H9 (cell line): ENCODE measurements around the gene SNX21. TPM values are rescaled to one million over a fixed set of nuclear protein-coding genes. Genes with fewer than 3 reads are reported as not detected.

Source experiments
- DNase-seq: peaks from one replicate; pipeline ENCODE4 v3.0.0-alpha.2; 2017
- H2AFZ ChIP-seq: one replicate; pipeline ENCODE4 v1.6.1; 2013; ENCODE audit warnings: mild to moderate bottlenecking, low read length, control low read depth, moderate library complexity
- H2AK5ac ChIP-seq: 2 replicates; pipeline ENCODE4 v1.6.1; 2013; ENCODE audit warnings: low read length, control low read depth, mixed read lengths; ENCODE audit not compliant: insufficient read length
- H2BK120ac ChIP-seq: one replicate; pipeline ENCODE4 v1.6.1; 2013; ENCODE audit warnings: low read depth, mild to moderate bottlenecking, low read length, control low read depth, inconsistent platforms; ENCODE audit not compliant: poor library complexity, severe bottlenecking
- H2BK12ac ChIP-seq: 2 replicates; pipeline ENCODE4 v1.6.1; 2013; ENCODE audit warnings: low read length, control low read depth, mixed read lengths, low read depth; ENCODE audit not compliant: insufficient read length
- H2BK15ac ChIP-seq: 2 replicates; pipeline ENCODE4 v1.6.1; 2013; ENCODE audit warnings: low read depth, low read length, control low read depth
- H2BK20ac ChIP-seq: one replicate; pipeline ENCODE4 v1.6.1; 2013; ENCODE audit warnings: low read depth, mild to moderate bottlenecking, low read length, control low read depth, inconsistent platforms; ENCODE audit not compliant: poor library complexity, severe bottlenecking
- H2BK5ac ChIP-seq: 2 replicates; pipeline ENCODE4 v1.6.1; 2013; ENCODE audit warnings: low read length, control low read depth, mixed read lengths; ENCODE audit not compliant: insufficient read length
- H3K14ac ChIP-seq: 2 replicates; pipeline ENCODE4 v1.6.1; 2013; ENCODE audit warnings: low read length, control low read depth; ENCODE audit not compliant: insufficient read depth
- H3K18ac ChIP-seq: 2 replicates; pipeline ENCODE4 v1.6.1; 2013; ENCODE audit warnings: low read depth, mild to moderate bottlenecking, mixed read lengths, low read length, control low read depth; ENCODE audit not compliant: insufficient read length
- H3K23ac ChIP-seq: 2 replicates; pipeline ENCODE4 v1.6.1; 2013; ENCODE audit warnings: low read length, control low read depth, mixed read lengths, low read depth; ENCODE audit not compliant: insufficient read length
- H3K23me2 ChIP-seq: 2 replicates; pipeline ENCODE4 v1.6.1; 2013; ENCODE audit warnings: low read depth, mild to moderate bottlenecking, mixed read lengths, low read length, control low read depth; ENCODE audit not compliant: insufficient read length, poor library complexity, severe bottlenecking
- H3K27ac ChIP-seq: 2 replicates; pipeline ENCODE4 v1.5.1; 2013; ENCODE audit warnings: low read length, control low read depth, mixed read lengths, low read depth; ENCODE audit not compliant: insufficient read length
- H3K27me3 ChIP-seq: 2 replicates; pipeline ENCODE4 v1.6.1; 2013; ENCODE audit warnings: low read length, control low read depth, inconsistent platforms; ENCODE audit not compliant: insufficient read depth
- H3K4ac ChIP-seq: 2 replicates; pipeline ENCODE4 v1.6.1; 2013; ENCODE audit warnings: low read depth, mild to moderate bottlenecking, control low read depth, inconsistent platforms, low read length, moderate library complexity
- H3K4me1 ChIP-seq: 2 replicates; pipeline ENCODE4 v1.6.1; 2013; ENCODE audit warnings: low read length, control low read depth, inconsistent platforms; ENCODE audit not compliant: insufficient read depth
- H3K4me2 ChIP-seq: 2 replicates; pipeline ENCODE4 v1.6.1; 2013; ENCODE audit warnings: low read length, control low read depth, mixed read lengths; ENCODE audit not compliant: insufficient read length, insufficient read depth
- H3K56ac ChIP-seq: 2 replicates; pipeline ENCODE4 v1.6.1; 2013; ENCODE audit warnings: low read depth, mild to moderate bottlenecking, mixed read lengths, low read length, control low read depth; ENCODE audit not compliant: insufficient read length
- H3K79me1 ChIP-seq: 2 replicates; pipeline ENCODE4 v1.6.1; 2013; ENCODE audit warnings: low read depth, mild to moderate bottlenecking, moderate library complexity, low read length, control low read depth, inconsistent platforms; ENCODE audit not compliant: insufficient read depth, poor library complexity, severe bottlenecking
- H3K79me2 ChIP-seq: 2 replicates; pipeline ENCODE4 v1.6.1; 2013; ENCODE audit warnings: low read length, control low read depth, inconsistent platforms; ENCODE audit not compliant: insufficient read depth
- H3K9ac ChIP-seq: 2 replicates; pipeline ENCODE4 v1.6.1; 2013; ENCODE audit warnings: low read length, control low read depth, mixed read lengths; ENCODE audit not compliant: insufficient read length; ENCODE audit errors: extremely low read depth
- H3K9me3 ChIP-seq: one replicate; pipeline ENCODE4 v1.6.1; 2013; ENCODE audit warnings: low read depth, low read length, inconsistent platforms; ENCODE audit not compliant: control insufficient read depth
- H3T11ph ChIP-seq: one replicate; pipeline ENCODE4 v1.6.1; 2013; ENCODE audit warnings: mild to moderate bottlenecking, low read length, control low read depth, inconsistent platforms
- H4K20me1 ChIP-seq: one replicate; pipeline ENCODE4 v1.6.1; 2013; ENCODE audit not compliant: control insufficient read depth, insufficient read length, insufficient read depth
- H4K5ac ChIP-seq: 2 replicates; pipeline ENCODE4 v1.6.1; 2013; ENCODE audit warnings: low read depth, mild to moderate bottlenecking, mixed read lengths, low read length, control low read depth; ENCODE audit not compliant: insufficient read length
- H4K8ac ChIP-seq: replicated peaks from 2 replicates; pipeline ENCODE4 v1.6.1; 2013; ENCODE audit warnings: low read length, control low read depth, mixed read lengths, low read depth; ENCODE audit not compliant: insufficient read length
- H4K91ac ChIP-seq: 2 replicates; pipeline ENCODE4 v1.6.1; 2013; ENCODE audit warnings: low read depth, mild to moderate bottlenecking, moderate library complexity, mixed read lengths, low read length, control low read depth; ENCODE audit not compliant: insufficient read length
- H3K27ac Mint-ChIP-seq, 3 experiments: 2 replicates in 2 of 3; 3 replicates in 1 of 3; pipeline ENCODE4 v1.8.0; 2020 to 2021; ENCODE audit warnings: mixed read lengths in 3 of 3, mild to moderate bottlenecking in 1 of 3, moderate library complexity in 1 of 3
- H3K27me3 Mint-ChIP-seq: 2 replicates; pipeline ENCODE4 v1.8.0; 2021; ENCODE audit warnings: low read depth, mild to moderate bottlenecking, moderate library complexity, mixed read lengths
- H3K36me3 Mint-ChIP-seq, 3 experiments: 2 replicates in 2 of 3; 3 replicates in 1 of 3; pipeline ENCODE4 v1.8.0; 2020 to 2021; ENCODE audit warnings: low read depth in 3 of 3, mixed read lengths in 3 of 3; ENCODE audit not compliant: insufficient read depth in 1 of 3
- H3K4me1 Mint-ChIP-seq, 2 experiments: 2 replicates each; pipeline ENCODE4 v1.8.0; 2020; ENCODE audit warnings: mixed read lengths in 2 of 2
- H3K4me3 Mint-ChIP-seq, 2 experiments: 2 replicates in 1 of 2; 3 replicates in 1 of 2; pipeline ENCODE4 v1.8.0; 2020 to 2021; ENCODE audit warnings: mild to moderate bottlenecking in 2 of 2, mixed read lengths in 2 of 2, moderate library complexity in 1 of 2
- H3K9me3 Mint-ChIP-seq, 2 experiments: 2 replicates in 1 of 2; 3 replicates in 1 of 2; pipeline ENCODE4 v1.8.0; 2020; ENCODE audit warnings: mild to moderate bottlenecking in 2 of 2, mixed read lengths in 2 of 2, moderate library complexity in 1 of 2
- CTCF ChIP-seq: fragments of 200-600 bp; sonication (generic); conservative IDR thresholded peaks from 3 replicates; pipeline ENCODE4 v1.8.0; 2021; ENCODE audit warnings: antibody characterized with exemption, mild to moderate bottlenecking
- WGBS: extraction: QIAGEN DNeasy Blood & Tissue Kit; methylation state at CpG from one replicate; pipeline ENCODE4 v1.1.7; 2013; ENCODE audit warnings: missing lambda C conversion rate, low lambda C conversion rate, mixed read lengths; ENCODE audit not compliant: insufficient read length; ENCODE audit errors: extremely low coverage; 5-methylcytosine and 5-hydroxymethylcytosine counted together
- total RNA-seq: library from RNA; stranded (reverse); gene quantifications from 2 replicates; pipeline ENCODE4 v1.2.1, GENCODE V29; 2021

The SNX21 gene
- total RNA-seq, 1 experiment from 2014 or later, result 20.5 TPM

GRCh38 chr20:45818239-45818638 is 15.4 kb upstream of the SNX21 start:
- H3K9ac ChIP-seq, result no peak overlapping the region
- H3K14ac ChIP-seq, result no peak overlapping the region
- H3K9me3 ChIP-seq, result no peaks in the 10 kb centered on the region
- no peak overlapping the region for H4K5ac ChIP-seq
- H2BK120ac ChIP-seq, result no peak overlapping the region
- no peak overlapping the region for H2BK20ac ChIP-seq
- H3K36me3 Mint-ChIP-seq, result peaks cover 25 to 37% (median 33%) of the 10 kb centered on the region in 3 experiments
- H3K4me1 Mint-ChIP-seq, result peaks cover 13 to 21% of the 10 kb centered on the region in 2 experiments
- H3K79me1 ChIP-seq, result peaks cover 3% of the 10 kb centered on the region
- H3K27ac Mint-ChIP-seq, result peak overlapping the region in 2 of 3 experiments; percentile 3 to 93; a peak in 2 of 7 replicates
- peaks cover 6% of the 10 kb centered on the region; the same call in 1 of the 2 replicates for H3K79me2 ChIP-seq
- H4K20me1 ChIP-seq, result no peaks in the 10 kb centered on the region
- no peak overlapping the region for H3K23ac ChIP-seq
- no peak overlapping the region for H2BK5ac ChIP-seq
- peaks cover 10% of the 10 kb centered on the region for H3K27me3 Mint-ChIP-seq
- H3K4ac ChIP-seq, result no peak overlapping the region
- no peaks in the 10 kb centered on the region; the same call in 1 of the 2 replicates for H3K27me3 ChIP-seq
- no CpG with 5 or more reads among the region's 3 CpGs for WGBS
- H3K9me3 Mint-ChIP-seq, result no peaks in the 10 kb centered on the region; a peak in 1 of 5 replicates
- no peak overlapping the region for H4K91ac ChIP-seq
- no peak overlapping the region for H2BK15ac ChIP-seq
- H2AK5ac ChIP-seq, result no peak overlapping the region
- no peak for TF ChIP-seq CTCF
- no peaks in the 10 kb centered on the region for H3K4me1 ChIP-seq
- H3K18ac ChIP-seq, result no peak overlapping the region
- H2AFZ ChIP-seq, result no peak overlapping the region
- no peak overlapping the region for H3T11ph ChIP-seq
- no peak for DNase-seq
- peaks cover 6% of the 10 kb centered on the region for H3K23me2 ChIP-seq
- H4K8ac ChIP-seq, result no peak overlapping the region
- H2BK12ac ChIP-seq, result no peak overlapping the region
- H3K4me2 ChIP-seq, result no peak overlapping the region
- H3K4me3 Mint-ChIP-seq, result no peak overlapping the region
- no peak overlapping the region for H3K56ac ChIP-seq
- no peak overlapping the region for H3K27ac ChIP-seq
